Measurements from ENCODE around the gene RIPPLY1.

The RIPPLY1 gene

GRCh38 chrX:106917830-106918500, 14.8 kb upstream of the RIPPLY1 start:
- TF ChIP-seq CTCF (IDR thresholded peaks at IDR 0.05) (no peak), ZFX (IDR thresholded peaks at IDR 0.05; ENCODE audit: borderline replicate concordance) (no peak)
- no peak overlapping the region for H3K27ac ChIP-seq

- H3K27ac ChIP-seq: no peak overlapping the region
- TF ChIP-seq ZFX (IDR thresholded peaks at IDR 0.05; ENCODE audit: borderline replicate concordance) (no peak), CTCF (IDR thresholded peaks at IDR 0.05) (no peak)
Measured at GRCh38 chrX:106912864-106913263, 9.7 kb upstream of the RIPPLY1 start.

GRCh38 chrX:106906361-106906760, 3.2 kb upstream of the RIPPLY1 start:
- no peak overlapping the region for H3K27ac ChIP-seq
- TF ChIP-seq ZFX (IDR thresholded peaks at IDR 0.05; ENCODE audit: borderline replicate concordance) (no peak), CTCF (IDR thresholded peaks at IDR 0.05) (no peak)

- H3K27ac ChIP-seq: no peak overlapping the region
Measured at GRCh38 chrX:106905064-106905708, 2.0 kb upstream of the RIPPLY1 start.

GRCh38 chrX:106903856-106904528, 851 bp upstream of the RIPPLY1 start:
- H3K27ac ChIP-seq: no peak overlapping the region
- TF ChIP-seq CTCF (IDR thresholded peaks at IDR 0.05): no peak
- no peak for TF ChIP-seq ZFX (IDR thresholded peaks at IDR 0.05; ENCODE audit: borderline replicate concordance)

More at GRCh38 chrX:106905064-106905708, 2.0 kb upstream of the RIPPLY1 start:
- TF ChIP-seq ZFX (IDR thresholded peaks at IDR 0.05; ENCODE audit: borderline replicate concordance) (no peak), CTCF (IDR thresholded peaks at IDR 0.05) (no peak)

GRCh38 chrX:106902684-106903083, 457 bp downstream of the RIPPLY1 start:
- H3K27ac ChIP-seq: no peak overlapping the region
- no peak for TF ChIP-seq ZFX (IDR thresholded peaks at IDR 0.05; ENCODE audit: borderline replicate concordance)
- TF ChIP-seq CTCF (IDR thresholded peaks at IDR 0.05): no peak

GRCh38 chrX:106901781-106902219, 1.3 kb downstream of the RIPPLY1 start:
- H3K27ac ChIP-seq: no peak overlapping the region
- TF ChIP-seq ZFX (IDR thresholded peaks at IDR 0.05; ENCODE audit: borderline replicate concordance): no peak
- no peak for TF ChIP-seq CTCF (IDR thresholded peaks at IDR 0.05)

All from 22Rv1 (cell line).